Lung (tissue), 16 donors: ENCODE measurements around the gene CFTR. TPM values are rescaled to one million over a fixed set of nuclear protein-coding genes. Genes with fewer than 3 reads are reported as not detected.
A peak's percentile ranks its signal among the peaks of the same experiment; 100 is the strongest.

Experiments
- ATAC-seq: fragments of 200-7000 bp; cut with Tn5 transposase; one replicate; pipeline ENCODE4 v1.9.1; 2020; ENCODE audit warnings: moderate number of reproducible peaks; ENCODE audit not compliant: insufficient read depth, low FRiP score
- DNase-seq, 3 donors: peaks; one replicate each; pipeline ENCODE4 v3.0.0-alpha.2; 2013 to 2017
- H3K27ac ChIP-seq, 2 donors: one replicate each; pipeline ENCODE4 v1.5.1; 2013; ENCODE audit warnings: mild to moderate bottlenecking in 2 of 2, moderate library complexity in 2 of 2, control low read depth in 1 of 2, inconsistent platforms in 1 of 2, low read depth in 1 of 2, low read length in 1 of 2
- H3K27me3 ChIP-seq, 3 donors: one replicate each; pipeline ENCODE4 v1.5.1; 2013; ENCODE audit warnings: low read length in 2 of 3; ENCODE audit not compliant: control insufficient read depth in 3 of 3, insufficient read depth in 3 of 3
- H3K36me3 ChIP-seq, 4 donors: one replicate each; pipeline ENCODE4 v1.5.1; 2013; ENCODE audit warnings: low read length in 4 of 4, mild to moderate bottlenecking in 1 of 4, moderate library complexity in 1 of 4; ENCODE audit not compliant: control insufficient read depth in 4 of 4, insufficient read depth in 4 of 4
- H3K4me1 ChIP-seq, 5 donors: one replicate each; pipeline ENCODE4 v1.5.1; 2013; ENCODE audit warnings: low read length in 5 of 5, mild to moderate bottlenecking in 2 of 5, moderate library complexity in 1 of 5; ENCODE audit not compliant: control insufficient read depth in 5 of 5, insufficient read depth in 5 of 5
- H3K4me3 ChIP-seq: one replicate; pipeline ENCODE4 v1.5.1; 2013; ENCODE audit warnings: mild to moderate bottlenecking, control low read depth, moderate library complexity
- H3K9ac ChIP-seq, 2 donors: one replicate each; pipeline ENCODE4 v1.5.1; 2013; ENCODE audit warnings: low read length in 2 of 2, control low read depth in 1 of 2; ENCODE audit not compliant: insufficient read depth in 1 of 2
- H3K9me3 ChIP-seq, 4 donors: one replicate each; pipeline ENCODE4 v1.5.1; 2013; ENCODE audit warnings: low read length in 3 of 4, mild to moderate bottlenecking in 1 of 4, moderate library complexity in 1 of 4; ENCODE audit not compliant: control insufficient read depth in 4 of 4, insufficient read depth in 3 of 4
- WGBS, 2 donors: extraction: QIAGEN DNeasy Blood & Tissue Kit; methylation state at CpG; one replicate each; pipeline ENCODE4 v1.1.7; 2013; 5-methylcytosine and 5-hydroxymethylcytosine counted together
- long read RNA-seq, 5 donors: transcript quantifications; one replicate each; lab custom pipeline, GENCODE V29; 2026
- polyA plus RNA-seq, 2 donors: library from polyadenylated mRNA; stranded (reverse); fragments of 200-250 nt; gene quantifications; one replicate each; pipeline ENCODE4 v1.2.1, GENCODE V29; 2013
- total RNA-seq, 2 donors: library from RNA; depleted of rRNA in 1 of 2; stranded (reverse); fragments of >200 nt in 1 of 2; gene quantifications; one replicate each; pipeline ENCODE4 v1.2.1, GENCODE V29; 2014 to 2021
- TF ChIP-seq, protein P1 (sequence below): IDR thresholded peaks from 2 replicates; pipeline ENCODE4 v1.5.1; 2012; ENCODE audit warnings: mild to moderate bottlenecking; ENCODE audit errors: control extremely low read depth, extremely low read depth
- donor health status: control.
- donor health status: control.
- donor health status: Bipolar disorder and iron deficiency.
- donor health status: healthy.
- donor health status: DM: yes; HTN: yes; CAD: no.

The CFTR gene
- total RNA-seq: 100 to 1,000 TPM in 1 of 2 donors, 10 to 100 TPM in 1; 19.5 to 138 TPM
- 10 to 100 TPM in 1 of 2 donors, 1 to 10 TPM in 1; 8.2 to 11.8 TPM for polyA plus RNA-seq
- long read RNA-seq, donor 1, full-length matches to known transcripts: 1 of 11 reads
- long read RNA-seq, donor 1, partial matches to known transcripts: 10 of 11 reads
- long read RNA-seq, donor 1, other reads (novel, unspliced or antisense): 0 of 11 reads
- long read RNA-seq, donor 2: 0 reads
- long read RNA-seq, donor 3: 0 reads
- long read RNA-seq, donor 4: 0 reads
- long read RNA-seq, donor 5, full-length matches to known transcripts: 1 of 1 reads
- long read RNA-seq, donor 5, partial matches to known transcripts: 0 of 1 reads
- long read RNA-seq, donor 5, other reads (novel, unspliced or antisense): 0 of 1 reads

DNA sequence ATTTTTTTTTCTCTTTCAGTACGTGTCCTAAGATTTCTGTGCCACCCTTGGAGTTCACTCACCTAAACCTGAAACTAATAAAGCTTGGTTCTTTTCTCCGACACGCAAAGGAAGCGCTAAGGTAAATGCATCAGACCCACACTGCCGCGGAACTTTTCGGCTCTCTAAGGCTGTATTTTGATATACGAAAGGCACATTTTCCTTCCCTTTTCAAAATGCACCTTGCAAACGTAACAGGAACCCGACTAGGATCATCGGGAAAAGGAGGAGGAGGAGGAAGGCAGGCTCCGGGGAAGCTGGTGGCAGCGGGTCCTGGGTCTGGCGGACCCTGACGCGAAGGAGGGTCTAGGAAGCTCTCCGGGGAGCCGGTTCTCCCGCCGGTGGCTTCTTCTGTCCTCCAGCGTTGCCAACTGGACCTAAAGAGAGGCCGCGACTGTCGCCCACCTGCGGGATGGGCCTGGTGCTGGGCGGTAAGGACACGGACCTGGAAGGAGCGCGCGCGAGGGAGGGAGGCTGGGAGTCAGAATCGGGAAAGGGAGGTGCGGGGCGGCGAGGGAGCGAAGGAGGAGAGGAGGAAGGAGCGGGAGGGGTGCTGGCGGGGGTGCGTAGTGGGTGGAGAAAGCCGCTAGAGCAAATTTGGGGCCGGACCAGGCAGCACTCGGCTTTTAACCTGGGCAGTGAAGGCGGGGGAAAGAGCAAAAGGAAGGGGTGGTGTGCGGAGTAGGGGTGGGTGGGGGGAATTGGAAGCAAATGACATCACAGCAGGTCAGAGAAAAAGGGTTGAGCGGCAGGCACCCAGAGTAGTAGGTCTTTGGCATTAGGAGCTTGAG, at the start of gene CFTR:
Gene CFTR, plus strand, starts transcription at position 801 of the 830 bp plus-strand sequence. CDS start 70 bp downstream, outside the sequence.
- DNase-seq (peak; percentile 25 to 45 (median 37)), ATAC-seq (peak; percentile 73)
- 3 to 4% methylated on average over 45 of the region's 45 CpGs for WGBS, 2 donors
- Histone ChIP-seq H3K4me1 (peaks cover 0 to 13% (median 2%) of the 10 kb centered on the region in 5 donors), H3K4me3 (peak within 1 kb of the TSS; percentile 36), H3K9me3 (no peaks in the 10 kb centered on the region), H3K27me3 (peaks cover 0 to 9% (median 6%) of the 10 kb centered on the region in 3 donors), H3K9ac (peak within 1 kb of the TSS; percentile 61 to 68), H3K27ac (peak within 1 kb of the TSS in 1 of 2 donors; percentile 81), H3K36me3 (no peaks in the 10 kb centered on the region)
- TF ChIP-seq, protein P1, sequence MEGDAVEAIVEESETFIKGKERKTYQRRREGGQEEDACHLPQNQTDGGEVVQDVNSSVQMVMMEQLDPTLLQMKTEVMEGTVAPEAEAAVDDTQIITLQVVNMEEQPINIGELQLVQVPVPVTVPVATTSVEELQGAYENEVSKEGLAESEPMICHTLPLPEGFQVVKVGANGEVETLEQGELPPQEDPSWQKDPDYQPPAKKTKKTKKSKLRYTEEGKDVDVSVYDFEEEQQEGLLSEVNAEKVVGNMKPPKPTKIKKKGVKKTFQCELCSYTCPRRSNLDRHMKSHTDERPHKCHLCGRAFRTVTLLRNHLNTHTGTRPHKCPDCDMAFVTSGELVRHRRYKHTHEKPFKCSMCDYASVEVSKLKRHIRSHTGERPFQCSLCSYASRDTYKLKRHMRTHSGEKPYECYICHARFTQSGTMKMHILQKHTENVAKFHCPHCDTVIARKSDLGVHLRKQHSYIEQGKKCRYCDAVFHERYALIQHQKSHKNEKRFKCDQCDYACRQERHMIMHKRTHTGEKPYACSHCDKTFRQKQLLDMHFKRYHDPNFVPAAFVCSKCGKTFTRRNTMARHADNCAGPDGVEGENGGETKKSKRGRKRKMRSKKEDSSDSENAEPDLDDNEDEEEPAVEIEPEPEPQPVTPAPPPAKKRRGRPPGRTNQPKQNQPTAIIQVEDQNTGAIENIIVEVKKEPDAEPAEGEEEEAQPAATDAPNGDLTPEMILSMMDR: no peak

DNA sequence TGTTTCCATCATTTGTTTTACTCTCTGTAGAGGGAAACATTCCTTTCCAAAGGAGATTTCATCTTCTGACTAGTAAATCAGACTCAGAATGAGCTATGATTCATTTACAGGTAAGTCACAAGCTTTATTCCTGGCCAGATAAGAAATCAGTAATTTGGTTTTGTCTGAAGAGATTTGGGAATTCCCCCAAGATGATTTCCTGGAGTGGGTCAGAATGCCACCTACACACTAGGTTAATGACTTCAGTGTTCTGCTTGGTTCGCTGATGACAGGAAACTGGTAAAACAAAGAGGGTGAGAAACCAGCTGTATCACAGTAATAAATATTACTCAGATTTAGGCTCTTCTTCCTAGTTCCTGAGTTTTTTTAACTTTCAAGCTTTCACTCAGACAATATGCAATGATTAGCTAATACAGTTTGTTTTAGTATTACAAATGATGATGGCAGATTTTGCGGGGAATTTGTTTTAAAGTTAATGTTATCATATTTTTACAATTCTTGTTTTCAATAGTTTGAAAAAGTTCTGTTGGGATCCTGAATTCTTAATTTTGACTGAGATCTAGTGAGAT, 44.3 kb upstream of the CFTR start:
- Histone ChIP-seq H3K36me3 (no peaks in the 10 kb centered on the region), H3K9me3 (no peaks in the 10 kb centered on the region), H3K27ac (no peak overlapping the region), H3K4me1 (no peaks in the 10 kb centered on the region), H3K9ac (no peak overlapping the region), H3K4me3 (no peak overlapping the region), H3K27me3 (no peaks in the 10 kb centered on the region)
- DNase-seq: no peak
- TF ChIP-seq, protein P1: no peak
- WGBS, 2 donors: 48 to 57% methylated on average over 2 of the region's 2 CpGs
- ATAC-seq: no peak

DNA sequence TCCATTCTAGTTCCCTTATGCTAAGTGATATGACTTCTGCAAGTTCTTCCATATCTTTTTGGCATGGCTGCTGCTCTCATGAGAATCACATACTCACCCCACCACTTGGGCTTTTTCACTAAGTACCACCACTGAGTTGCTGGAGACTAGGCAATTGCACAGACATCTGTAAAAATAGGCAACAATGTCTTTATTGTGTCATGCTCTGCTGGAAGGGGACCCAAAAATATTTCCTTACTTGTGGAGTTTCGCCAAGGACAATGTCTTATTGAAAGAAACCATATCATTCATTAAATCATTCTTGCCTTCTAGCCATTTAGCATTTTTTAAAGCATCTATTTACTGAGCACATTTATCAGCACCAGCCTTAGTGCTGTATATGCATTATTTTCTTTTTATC, 35.2 kb upstream of the CFTR start:
- Histone ChIP-seq H3K27me3 (no peaks in the 10 kb centered on the region), H3K9me3 (peaks cover 0 to 4% (median 0%) of the 10 kb centered on the region in 4 donors), H3K4me1 (no peaks in the 10 kb centered on the region), H3K4me3 (no peak overlapping the region), H3K9ac (no peak overlapping the region), H3K27ac (no peak overlapping the region), H3K36me3 (no peaks in the 10 kb centered on the region)
- 86 to 97% methylated on average over 1 of the region's 1 CpG for WGBS, 2 donors
- TF ChIP-seq, protein P1: no peak
- ATAC-seq (no peak), DNase-seq (no peak)
